Endothelial cell of umbilical vein (primary cell): ENCODE data around the gene VPS29. TPM values are rescaled to one million over a fixed set of nuclear protein-coding genes. Genes with fewer than 3 reads are reported as not detected.

Source experiments
- BruUV-seq: library from RNA; stranded (reverse); fragments of 400-500 nt; replicated peaks from 2 replicates; lab custom pipeline; 2021; lab: Mats Ljungman, UMichigan
- CTCF ChIA-PET: fragments of 300-600, 350-600 bp; sonication (Branson Sonifier 250); formaldehyde crosslinking; loops from one replicate; lab custom pipeline; 2021; ENCODE audit warnings: antibody characterized with exemption, inconsistent platforms; lab: Charles Lee
- POLR2A ChIA-PET: fragments of 300-600, 350-600 bp; sonication (Branson Sonifier 250); formaldehyde crosslinking; loops from one replicate; lab custom pipeline; 2021; ENCODE audit warnings: antibody characterized with exemption, inconsistent platforms; lab: Charles Lee
- DNase-seq: peaks from one replicate; pipeline ENCODE4 v3.0.0-alpha.2; 2011; ENCODE audit warnings: low read depth, low spot score
- FAIRE-seq: peaks from 2 replicates; lab custom pipeline; 2011; peaks lifted over from hg19 to GRCh38; lab: Jason Lieb, UNC
- H2AFZ ChIP-seq: 2 replicates; pipeline ENCODE4 v1.6.0; 2012; ENCODE audit warnings: low read depth, low read length, control low read depth, inconsistent platforms
- H3K27ac ChIP-seq: 2 replicates; pipeline ENCODE4 v1.5.1; 2011; ENCODE audit warnings: low read depth, mild to moderate bottlenecking, control low read depth, low read length, moderate library complexity; ENCODE audit not compliant: insufficient read depth
- H3K27me3 ChIP-seq, 2 experiments: 2 replicates each; pipeline versions ENCODE4 v1.6.0 to v1.6.1; 2011; ENCODE audit warnings: low read length in 2 of 2, mixed read lengths in 1 of 2; ENCODE audit not compliant: control insufficient read depth in 2 of 2, insufficient read depth in 2 of 2
- H3K36me3 ChIP-seq, 2 experiments: 2 replicates in 1 of 2; 3 replicates in 1 of 2; pipeline ENCODE4 v1.5.1; 2011; ENCODE audit warnings: low read length in 2 of 2, mild to moderate bottlenecking in 1 of 2, moderate library complexity in 1 of 2; ENCODE audit not compliant: control insufficient read depth in 2 of 2, insufficient read depth in 2 of 2; ENCODE audit errors: extremely low read depth in 1 of 2
- H3K4me1 ChIP-seq: 3 replicates; pipeline ENCODE4 v1.5.1; 2011; ENCODE audit warnings: mild to moderate bottlenecking, low read length; ENCODE audit not compliant: control insufficient read depth, insufficient read depth; ENCODE audit errors: extremely low read depth
- H3K4me2 ChIP-seq: 2 replicates; pipeline ENCODE4 v1.6.1; 2011; ENCODE audit warnings: low read length, control low read depth, mixed read lengths; ENCODE audit not compliant: insufficient read depth
- H3K4me3 ChIP-seq, 3 experiments: fragments of 200-600 bp in 1 of 3; sonication (generic), shearing (Covaris generic) in 1 of 3; replicated peaks in 1 of 3; 2 replicates each; pipeline ENCODE4 v1.5.1; 2011 to 2016; ENCODE audit warnings: control low read depth in 3 of 3, low read length in 3 of 3, mild to moderate bottlenecking in 2 of 3, inconsistent platforms in 1 of 3, low read depth in 1 of 3, moderate library complexity in 1 of 3; ENCODE audit not compliant: insufficient read depth in 1 of 3
- H3K79me2 ChIP-seq: 2 replicates; pipeline ENCODE4 v1.6.0; 2012; ENCODE audit warnings: low read length, inconsistent platforms; ENCODE audit not compliant: control insufficient read depth, insufficient read depth
- H3K9ac ChIP-seq: replicated peaks from 2 replicates; pipeline ENCODE3; 2011; ENCODE audit warnings: low read length, control low read depth; ENCODE audit not compliant: insufficient read depth; ENCODE audit errors: extremely low read depth
- H3K9me1 ChIP-seq: replicated peaks from 3 replicates; pipeline ENCODE4 v1.6.0; 2011; ENCODE audit warnings: mild to moderate bottlenecking, low read length; ENCODE audit not compliant: control insufficient read depth, insufficient read depth; ENCODE audit errors: extremely low read depth
- H3K9me3 ChIP-seq: replicated peaks from 2 replicates; pipeline ENCODE4 v1.5.1; 2012; ENCODE audit warnings: low read length, inconsistent platforms; ENCODE audit not compliant: control insufficient read depth, insufficient read depth
- H4K20me1 ChIP-seq: replicated peaks from 2 replicates; pipeline ENCODE3; 2011; ENCODE audit warnings: mild to moderate bottlenecking, low read length; ENCODE audit not compliant: control insufficient read depth, insufficient read depth; ENCODE audit errors: extremely low read depth
- EZH2 ChIP-seq: IDR thresholded peaks from 2 replicates; pipeline ENCODE4 v1.6.1; 2012; ENCODE audit warnings: borderline replicate concordance, low read depth, mild to moderate bottlenecking, moderate library complexity, low read length, inconsistent platforms; ENCODE audit not compliant: severe bottlenecking
- FOS ChIP-seq: IDR thresholded peaks from 2 replicates; pipeline ENCODE4 v1.6.1; 2011; ENCODE audit warnings: mild to moderate bottlenecking, low read length, moderate library complexity, borderline replicate concordance; ENCODE audit not compliant: insufficient read depth
- GATA2 ChIP-seq: IDR thresholded peaks from 2 replicates; pipeline ENCODE4 v1.7.0; 2011; ENCODE audit warnings: low read depth, mild to moderate bottlenecking, moderate library complexity, mixed read lengths, low read length; ENCODE audit not compliant: insufficient read length, insufficient read depth
- JUN ChIP-seq: IDR thresholded peaks from 2 replicates; pipeline ENCODE4 v1.6.1; 2011; ENCODE audit warnings: borderline replicate concordance, low read depth; ENCODE audit not compliant: insufficient read length, insufficient read depth
- MAX ChIP-seq: IDR thresholded peaks from 2 replicates; pipeline ENCODE4 v1.6.1; 2011; ENCODE audit not compliant: insufficient read depth, insufficient read length
- MYC ChIP-seq: IDR thresholded peaks from one replicate; pipeline ENCODE4 v1.6.1; 2011; ENCODE audit warnings: mild to moderate bottlenecking, low read depth, low read length
- POLR2A ChIP-seq: IDR thresholded peaks from 2 replicates; pipeline ENCODE4 v1.6.1; 2012; ENCODE audit warnings: low read depth, mild to moderate bottlenecking, control low read depth, low read length
- POLR2AphosphoS5 ChIP-seq: IDR thresholded peaks from 2 replicates; pipeline ENCODE4 v1.6.1; 2012; ENCODE audit warnings: low read depth, mild to moderate bottlenecking, control low read depth, low read length, moderate library complexity; ENCODE audit not compliant: insufficient read depth
- dilution Hi-C: fragments of 300-500 bp; cut with MboI; formaldehyde crosslinking; loops from one replicate; pipeline ENCODE4 v1.15.0; 2019; ENCODE audit warnings: low sequenced_read_pairs; ENCODE audit not compliant: extremely low pct_ligation_motif_present
- intact Hi-C: fragments of 100-400 bp; cut with micrococcal nuclease; formaldehyde crosslinking; loops from one replicate; pipeline ENCODE4 v1.10.0; 2022
- polyA plus RNA-seq, 4 experiments: library from polyadenylated mRNA; depleted of rRNA in 3 of 4; stranded (reverse) in 3 of 4; unstranded in 1 of 4; fragments of >200 nt; gene quantifications; 2 replicates each; pipeline versions ENCODE4 v1.2.1 to v1.2.3, GENCODE V29; 2011 to 2012; ENCODE audit warnings: missing spikeins in 1 of 4
- total RNA-seq: library from RNA; stranded (reverse); gene quantifications from 2 replicates; pipeline ENCODE4 v1.2.3, GENCODE V29; 2021
- TF ChIP-seq, protein P1 (sequence below), 2 donors: IDR thresholded peaks; 1 replicate in 1 of 2; 2 replicates in 1 of 2; pipeline ENCODE4 v1.5.1; 2011; ENCODE audit warnings: low read length in 2 of 2, mild to moderate bottlenecking in 2 of 2, moderate library complexity in 2 of 2, control low read depth in 1 of 2, inconsistent platforms in 1 of 2, low read depth in 1 of 2; ENCODE audit not compliant: insufficient read depth in 1 of 2; ENCODE audit errors: extremely low read depth in 1 of 2

The VPS29 gene
- total and polyA plus RNA-seq, 2 donors (not counting 3 experiments of a cell fraction or from before 2014, with no cell fraction given): 138 to 155 TPM

GRCh38 chr12:110458756-110459155 is 43.2 kb downstream of the VPS29 start:
- TF ChIP-seq POLR2A (no peak), MAX (no peak), GATA2 (no peak), MYC (no peak), EZH2 (no peak), FOS (no peak), POLR2AphosphoS5 (no peak), JUN (no peak)
- TF ChIP-seq, protein P1, sequence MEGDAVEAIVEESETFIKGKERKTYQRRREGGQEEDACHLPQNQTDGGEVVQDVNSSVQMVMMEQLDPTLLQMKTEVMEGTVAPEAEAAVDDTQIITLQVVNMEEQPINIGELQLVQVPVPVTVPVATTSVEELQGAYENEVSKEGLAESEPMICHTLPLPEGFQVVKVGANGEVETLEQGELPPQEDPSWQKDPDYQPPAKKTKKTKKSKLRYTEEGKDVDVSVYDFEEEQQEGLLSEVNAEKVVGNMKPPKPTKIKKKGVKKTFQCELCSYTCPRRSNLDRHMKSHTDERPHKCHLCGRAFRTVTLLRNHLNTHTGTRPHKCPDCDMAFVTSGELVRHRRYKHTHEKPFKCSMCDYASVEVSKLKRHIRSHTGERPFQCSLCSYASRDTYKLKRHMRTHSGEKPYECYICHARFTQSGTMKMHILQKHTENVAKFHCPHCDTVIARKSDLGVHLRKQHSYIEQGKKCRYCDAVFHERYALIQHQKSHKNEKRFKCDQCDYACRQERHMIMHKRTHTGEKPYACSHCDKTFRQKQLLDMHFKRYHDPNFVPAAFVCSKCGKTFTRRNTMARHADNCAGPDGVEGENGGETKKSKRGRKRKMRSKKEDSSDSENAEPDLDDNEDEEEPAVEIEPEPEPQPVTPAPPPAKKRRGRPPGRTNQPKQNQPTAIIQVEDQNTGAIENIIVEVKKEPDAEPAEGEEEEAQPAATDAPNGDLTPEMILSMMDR (IDR thresholded peaks at IDR 0.05; ENCODE audit: extremely low read depth in 1 of 2, insufficient read depth in 1 of 2, low read depth in 1 of 2, low read length in 2 of 2): no peak
- Histone ChIP-seq H3K36me3 (peaks cover 2 to 8% of the 10 kb centered on the region in 2 experiments), H2AFZ (no peak overlapping the region), H3K9me3 (no peaks in the 10 kb centered on the region), H3K4me3 (no peak overlapping the region), H3K79me2 (no peaks in the 10 kb centered on the region), H3K4me2 (no peak overlapping the region), H3K9me1 (no peaks in the 10 kb centered on the region), H3K9ac (no peak overlapping the region), H4K20me1 (no peaks in the 10 kb centered on the region), H3K4me1 (no peaks in the 10 kb centered on the region), H3K27me3 (no peaks in the 10 kb centered on the region), H3K27ac (no peak overlapping the region)
- CTCF ChIA-PET: interaction anchor here (1.4 to 2.1 kb wide), 2 partner anchors 9 to 10 kb away, joined by 4 to 9 read pairs; partner anchors contain the start of genes ARPC3, FAM216A and GPN3
- FAIRE-seq (no peak), DNase-seq (no peak)
- no TSS peak for BruUV-seq
- intact Hi-C loops: no loop called here
- dilution Hi-C loops: no loop called here
- POLR2A ChIA-PET: no interaction called here
